HG03571 (cell line): ENCODE data around the gene CHIT1.

Experiments
- ATAC-seq: cut with Tn5 transposase; IDR thresholded peaks from one replicate; pipeline ENCODE4 v1.9.1; 2021; ENCODE audit not compliant: unreplicated experiment

CHIT1 gene

DNA sequence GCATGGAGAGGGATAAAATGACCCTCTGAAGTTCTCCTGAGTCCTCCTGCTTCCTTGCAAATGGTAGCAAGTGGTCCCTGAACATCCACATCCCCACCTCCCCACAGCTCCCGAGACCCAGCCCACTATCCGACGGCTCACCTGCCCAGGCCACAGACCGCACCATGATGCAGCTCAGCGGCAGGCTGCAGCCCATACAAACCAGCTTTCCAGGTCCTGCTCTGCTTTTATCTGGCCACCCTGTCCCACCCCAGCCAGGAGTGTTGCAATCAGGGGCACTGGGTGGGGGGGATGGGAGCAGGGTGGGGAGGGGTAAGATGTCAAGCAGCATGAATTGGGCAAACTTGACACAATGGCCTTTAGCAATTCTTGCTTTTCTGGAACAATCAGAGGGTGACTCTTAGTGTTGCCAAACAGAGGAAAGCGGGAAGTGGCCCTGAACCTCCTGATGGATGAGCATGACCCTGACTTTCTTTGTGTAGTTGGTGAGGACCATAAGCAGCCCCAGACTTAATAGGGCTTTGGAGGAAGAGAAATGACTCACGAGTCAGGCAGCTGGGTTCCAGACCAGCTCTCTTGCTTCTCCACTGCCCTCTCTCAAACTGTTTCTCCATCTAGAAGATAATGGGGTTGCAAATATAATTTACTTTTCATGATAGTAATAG is at the start of gene CHIT1:
Gene CHIT1 (minus strand): TSS at position 203 of the 665 bp plus-strand sequence. CDS start 37 bp downstream, at position 166.
- ATAC-seq, result no peak

- no peak for ATAC-seq
Measured at GRCh38 chr1:203278885-203279406, 49.5 kb upstream of the CHIT1 start.

DNA sequence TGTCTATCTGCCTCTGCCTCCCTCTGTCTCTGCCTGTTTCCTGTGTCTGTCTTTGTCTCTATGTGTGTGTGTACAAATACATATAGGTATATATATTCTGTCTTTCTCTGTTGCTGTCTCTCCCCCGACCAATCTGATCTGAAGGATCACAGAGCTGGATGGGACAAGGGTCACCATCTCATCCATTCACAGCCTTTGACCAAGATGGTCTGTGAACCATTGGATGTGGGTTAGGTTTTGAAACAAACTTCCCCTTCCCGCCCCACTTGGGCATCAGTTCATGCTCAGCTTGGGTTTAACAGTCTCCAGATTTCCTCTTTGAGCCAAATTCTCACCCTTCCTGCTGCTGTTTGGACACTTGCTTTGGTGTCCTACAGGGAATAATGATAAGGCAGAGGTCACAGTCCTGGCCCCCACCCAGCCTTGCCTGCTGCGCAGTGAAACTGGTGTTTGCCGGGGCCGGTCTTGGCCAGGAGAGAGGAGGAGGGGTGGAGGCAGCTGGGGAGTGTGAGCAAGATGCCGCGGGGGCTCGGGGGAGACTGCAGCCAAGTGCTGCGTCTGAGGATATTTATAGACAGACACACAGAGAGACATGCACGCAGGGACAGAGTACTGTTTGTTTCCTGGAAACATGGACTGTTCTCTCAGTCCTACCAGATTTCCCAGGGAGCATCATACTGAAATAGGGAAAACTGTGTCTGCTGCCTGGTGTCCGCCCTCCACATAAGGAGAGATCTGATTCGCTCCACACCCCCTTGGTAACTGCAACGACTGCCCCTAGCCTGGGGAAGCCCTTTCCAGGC is 48.8 kb upstream of the CHIT1 start:
- no peak for ATAC-seq

DNA sequence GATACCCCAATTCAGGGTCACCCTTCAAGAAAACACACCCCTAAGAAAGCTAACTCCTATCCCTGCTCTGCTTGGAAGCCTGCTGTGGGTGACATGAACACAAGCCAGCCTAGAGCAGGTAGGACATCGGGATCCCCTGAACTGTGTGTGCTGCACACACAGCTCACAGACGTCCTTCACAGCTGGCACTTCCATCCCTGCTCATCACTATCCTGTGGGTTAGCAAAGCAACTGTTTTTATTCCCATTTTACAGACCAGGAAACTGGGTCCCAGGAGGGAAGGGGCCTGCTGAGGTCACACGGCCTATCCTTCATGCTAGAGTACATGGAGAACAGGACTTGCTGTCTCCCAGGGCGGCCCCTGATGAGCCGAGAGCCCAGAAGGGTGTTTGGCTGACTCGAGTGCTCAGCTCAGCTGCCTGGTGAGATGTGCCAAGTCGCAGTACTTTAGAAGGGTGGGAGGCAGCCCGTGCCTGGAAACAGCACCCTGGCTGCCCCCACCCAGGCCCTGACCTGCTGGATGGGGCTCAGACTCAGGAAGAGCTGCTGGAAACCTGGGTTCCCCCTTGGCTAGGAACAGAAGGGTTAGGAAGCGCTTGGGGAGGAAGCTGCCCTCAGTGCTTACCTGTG is 47.6 kb upstream of the CHIT1 start:
- ATAC-seq, result no peak

- no peak for ATAC-seq
Measured at GRCh38 chr1:203276408-203276807, 46.9 kb upstream of the CHIT1 start.

DNA sequence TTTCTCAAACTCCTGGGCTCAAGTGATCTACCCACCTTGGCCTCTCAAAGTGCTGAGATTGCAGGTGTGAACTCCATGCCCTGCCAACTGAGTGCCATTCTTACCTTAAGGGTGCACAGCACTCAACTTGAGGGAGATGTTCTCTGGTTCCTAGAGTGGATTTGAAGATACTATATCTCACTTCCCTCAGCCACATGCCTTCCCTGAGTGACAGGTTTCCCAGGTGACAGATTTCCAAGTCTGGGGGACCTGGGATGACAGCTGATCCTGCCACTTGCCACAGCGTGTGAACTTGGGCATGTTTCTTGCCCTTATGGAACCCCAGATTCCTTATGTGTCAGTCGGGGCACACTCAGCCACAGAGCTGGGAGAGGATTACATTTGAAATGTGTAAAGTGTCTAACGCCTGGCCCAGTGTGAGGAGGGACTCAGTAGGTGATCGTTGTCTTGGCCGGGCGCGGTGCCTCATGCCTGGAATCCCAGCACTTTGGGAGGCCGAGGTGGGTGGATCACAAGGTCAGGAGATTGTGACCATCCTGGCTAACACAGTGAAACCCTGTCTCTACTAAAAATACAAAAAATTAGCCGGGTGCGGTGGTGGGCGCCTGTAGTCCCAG is 46.3 kb upstream of the CHIT1 start:
- ATAC-seq, result no peak

- no peak for ATAC-seq
Measured at GRCh38 chr1:203274603-203275381, 45.3 kb upstream of the CHIT1 start.

DNA sequence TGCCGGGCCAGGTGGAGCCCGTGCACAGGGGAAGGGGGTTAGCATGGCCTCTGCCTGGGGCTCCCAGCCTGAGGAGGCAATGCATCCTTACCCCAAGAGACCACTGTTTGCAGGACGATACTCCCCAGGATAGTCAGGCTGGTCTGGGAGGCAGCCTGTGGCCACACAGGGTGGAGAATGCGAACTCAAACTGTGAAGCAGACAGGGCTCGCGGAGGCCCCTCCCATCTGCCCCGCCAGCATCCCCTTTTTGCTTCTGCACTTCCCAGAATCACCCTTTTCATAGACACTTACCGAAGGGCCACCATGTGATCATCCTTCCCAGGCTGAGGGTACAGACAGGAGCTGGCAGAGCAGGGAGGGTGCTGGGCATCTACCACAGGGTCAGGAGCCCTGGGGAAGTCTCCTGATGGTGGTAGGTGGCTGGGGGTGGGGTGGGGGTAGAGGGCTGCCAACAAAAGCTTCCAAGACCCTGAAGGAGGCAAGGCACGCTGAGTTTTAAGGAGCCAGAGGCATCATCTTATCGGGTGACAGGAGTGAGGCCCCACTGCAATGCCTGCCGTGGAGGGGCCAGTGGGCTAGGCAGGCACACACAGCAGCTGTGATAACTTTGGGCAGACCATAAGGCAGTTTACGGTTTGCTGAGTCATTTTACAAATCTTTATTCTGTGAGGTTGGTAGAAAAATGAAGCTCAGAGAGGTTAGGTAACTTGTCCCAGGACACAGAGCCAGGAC is 44.6 kb upstream of the CHIT1 start:
- no peak for ATAC-seq

- ATAC-seq, result peak; percentile 61
Measured at GRCh38 chr1:203273206-203273868, 43.9 kb upstream of the CHIT1 start.

GRCh38 chr1:203272633-203273205 is 43.2 kb upstream of the CHIT1 start:
- no peak for ATAC-seq

DNA sequence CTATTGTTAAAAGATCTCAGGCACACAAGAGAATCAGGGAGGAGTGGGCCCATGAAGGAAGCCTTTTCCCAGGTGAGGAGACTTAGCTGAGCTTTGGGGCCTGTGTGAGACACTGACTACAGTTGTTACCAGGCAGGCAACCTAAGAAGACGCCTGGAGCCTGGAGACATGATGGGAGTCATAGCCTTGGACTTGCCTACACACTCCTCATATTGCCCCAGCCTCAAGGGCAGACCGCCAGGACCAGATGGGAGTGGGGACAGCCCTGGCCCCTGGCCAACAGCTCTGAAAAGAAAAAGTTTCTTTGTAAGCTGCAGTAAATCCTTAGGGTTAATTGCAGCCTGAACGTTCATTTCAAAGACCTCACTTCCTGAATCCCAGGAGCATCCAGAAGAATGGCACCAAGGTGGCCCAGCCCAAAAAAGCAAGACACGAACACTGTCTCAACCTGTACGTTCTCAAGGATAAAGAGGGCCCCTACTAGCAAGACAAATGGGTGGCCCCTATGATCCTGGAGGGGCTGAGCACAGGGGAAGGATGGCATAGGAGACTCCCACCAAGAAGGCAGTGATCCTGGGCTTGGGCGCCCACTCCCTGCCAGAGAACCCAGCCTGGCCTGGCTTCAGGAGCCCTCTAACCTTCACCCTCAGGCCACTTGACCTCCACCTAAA is 42.6 kb upstream of the CHIT1 start:
- no peak for ATAC-seq

DNA sequence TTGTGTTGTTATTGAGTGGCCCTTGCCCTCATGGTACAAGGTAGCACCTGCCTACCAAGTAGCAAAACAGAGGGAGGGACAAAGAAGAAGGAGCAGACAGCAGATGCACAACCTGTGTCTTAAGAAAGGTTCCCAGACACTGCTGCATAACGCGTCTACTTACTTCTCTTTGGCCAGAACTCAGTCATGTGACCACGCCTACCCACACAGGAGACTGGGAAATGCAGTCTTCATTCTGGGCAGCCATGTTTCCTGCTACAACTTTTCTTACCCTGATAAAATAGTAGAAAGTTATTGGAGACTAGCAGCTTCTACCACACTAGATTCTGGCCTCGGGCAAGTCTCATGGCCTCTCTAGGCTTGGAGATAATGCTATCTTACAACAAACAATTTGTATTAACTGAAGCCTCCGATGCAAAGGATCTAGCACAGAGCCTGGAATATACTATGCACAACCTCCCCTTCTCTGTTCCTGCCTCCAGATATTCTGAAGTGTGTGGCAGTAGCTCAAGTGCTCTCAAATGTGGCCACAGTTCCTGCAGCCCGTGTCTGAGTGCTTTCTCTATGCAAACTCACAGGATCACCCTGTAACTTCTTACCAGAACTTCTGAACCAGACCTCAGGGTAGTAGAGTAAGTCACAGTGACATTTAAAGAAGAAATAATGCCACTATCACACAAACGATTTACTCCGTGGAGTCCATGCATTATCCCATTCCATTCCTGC is 41.7 kb upstream of the CHIT1 start:
- ATAC-seq, result no peak

GRCh38 chr1:203270448-203270847 is 41.0 kb upstream of the CHIT1 start:
- ATAC-seq, result no peak

- ATAC-seq, result no peak
Measured at GRCh38 chr1:203269654-203270020, 40.2 kb upstream of the CHIT1 start.

DNA sequence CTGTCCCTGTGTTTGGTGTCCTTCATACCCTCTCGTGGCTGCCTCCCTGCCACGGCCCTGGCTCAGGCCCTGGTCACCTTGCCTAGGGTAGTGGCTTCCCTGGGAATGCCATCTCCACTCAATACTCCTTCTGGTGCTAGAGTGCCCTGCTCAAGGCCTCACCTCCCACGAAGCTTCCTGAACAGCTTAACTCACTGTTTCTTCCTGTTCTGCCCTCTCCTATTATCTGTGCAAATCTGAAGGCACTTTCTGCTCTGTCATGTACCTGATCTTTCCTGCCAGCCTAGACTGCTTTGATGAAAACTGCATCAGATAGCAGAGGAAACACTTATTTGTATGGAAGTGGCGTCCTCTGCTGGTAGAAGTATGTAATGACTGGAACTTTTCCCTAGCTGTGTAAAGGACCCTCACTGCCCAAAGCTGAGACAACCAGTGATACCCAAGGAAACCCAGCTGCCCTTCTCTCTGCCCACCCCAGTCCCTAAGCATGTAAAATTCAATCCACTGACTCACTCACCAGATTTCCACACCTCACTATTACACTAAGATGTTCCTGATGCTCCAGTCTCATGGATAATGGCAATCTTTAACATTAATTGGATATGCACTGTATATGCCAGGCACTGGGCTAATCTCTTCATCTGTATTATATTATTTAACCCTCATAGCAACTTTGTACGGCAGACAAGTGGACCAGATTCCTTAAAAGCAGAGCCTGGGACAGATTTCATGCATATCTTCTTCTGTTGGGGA is 39.6 kb upstream of the CHIT1 start:
- no peak for ATAC-seq

GRCh38 chr1:203267912-203268311 is 38.4 kb upstream of the CHIT1 start:
- ATAC-seq, result no peak

DNA sequence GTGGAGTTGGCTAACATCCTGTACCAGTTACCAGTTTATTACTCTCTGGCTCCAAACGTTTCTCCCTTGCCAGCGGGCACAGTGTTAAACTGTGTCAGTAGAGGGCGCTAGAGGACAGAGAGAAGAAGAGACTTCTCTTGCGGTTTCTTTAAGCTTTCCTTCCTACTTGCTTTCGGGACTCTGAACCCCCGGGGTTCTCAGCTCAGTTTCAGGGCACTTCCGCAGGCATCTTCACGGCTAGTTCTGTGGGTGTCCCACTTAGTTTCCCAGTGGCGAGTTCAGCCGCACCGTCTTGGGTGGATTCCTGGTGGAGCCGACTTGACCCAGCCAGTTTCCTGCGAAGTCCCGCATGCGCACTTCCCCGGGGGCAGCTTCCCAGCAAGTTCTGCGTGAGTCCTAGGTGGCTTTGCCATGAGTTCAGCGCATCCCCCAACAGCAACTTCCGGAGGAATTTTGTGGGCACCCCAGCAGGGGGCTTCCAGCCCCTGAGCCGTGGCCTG is 37.9 kb upstream of the CHIT1 start:
- peak; percentile 61 for ATAC-seq
